ENCODE results near the gene ITGA6.

Gene ITGA6

DNA sequence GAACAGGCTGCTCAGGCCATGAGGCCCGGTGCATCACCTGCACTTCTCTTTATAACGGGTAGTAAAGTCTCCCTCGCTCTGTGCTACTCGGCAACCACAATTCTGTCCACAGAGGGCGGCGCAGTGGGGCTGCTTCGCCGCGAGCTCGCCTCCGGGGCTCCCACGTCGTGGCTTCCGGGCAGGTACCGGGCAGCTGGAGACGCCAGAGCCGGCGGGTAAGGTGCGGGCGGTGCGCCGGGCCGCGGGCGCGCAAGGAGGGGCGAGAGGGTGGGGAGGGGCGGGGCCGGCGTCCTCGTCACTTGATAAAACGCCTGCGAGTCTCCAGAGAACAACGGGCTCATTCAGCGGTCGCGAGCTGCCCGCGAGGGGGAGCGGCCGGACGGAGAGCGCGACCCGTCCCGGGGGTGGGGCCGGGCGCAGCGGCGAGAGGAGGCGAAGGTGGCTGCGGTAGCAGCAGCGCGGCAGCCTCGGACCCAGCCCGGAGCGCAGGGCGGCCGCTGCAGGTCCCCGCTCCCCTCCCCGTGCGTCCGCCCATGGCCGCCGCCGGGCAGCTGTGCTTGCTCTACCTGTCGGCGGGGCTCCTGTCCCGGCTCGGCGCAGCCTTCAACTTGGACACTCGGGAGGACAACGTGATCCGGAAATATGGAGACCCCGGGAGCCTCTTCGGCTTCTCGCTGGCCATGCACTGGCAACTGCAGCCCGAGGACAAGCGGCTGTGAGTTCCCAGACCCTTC lies at the start of gene ITGA6:
ITGA6 (plus strand) TSS at position 331 of the 734 bp plus-strand sequence.
- peak; percentile 53 for DNase-seq (ENCODE audit: low spot score)

DNA sequence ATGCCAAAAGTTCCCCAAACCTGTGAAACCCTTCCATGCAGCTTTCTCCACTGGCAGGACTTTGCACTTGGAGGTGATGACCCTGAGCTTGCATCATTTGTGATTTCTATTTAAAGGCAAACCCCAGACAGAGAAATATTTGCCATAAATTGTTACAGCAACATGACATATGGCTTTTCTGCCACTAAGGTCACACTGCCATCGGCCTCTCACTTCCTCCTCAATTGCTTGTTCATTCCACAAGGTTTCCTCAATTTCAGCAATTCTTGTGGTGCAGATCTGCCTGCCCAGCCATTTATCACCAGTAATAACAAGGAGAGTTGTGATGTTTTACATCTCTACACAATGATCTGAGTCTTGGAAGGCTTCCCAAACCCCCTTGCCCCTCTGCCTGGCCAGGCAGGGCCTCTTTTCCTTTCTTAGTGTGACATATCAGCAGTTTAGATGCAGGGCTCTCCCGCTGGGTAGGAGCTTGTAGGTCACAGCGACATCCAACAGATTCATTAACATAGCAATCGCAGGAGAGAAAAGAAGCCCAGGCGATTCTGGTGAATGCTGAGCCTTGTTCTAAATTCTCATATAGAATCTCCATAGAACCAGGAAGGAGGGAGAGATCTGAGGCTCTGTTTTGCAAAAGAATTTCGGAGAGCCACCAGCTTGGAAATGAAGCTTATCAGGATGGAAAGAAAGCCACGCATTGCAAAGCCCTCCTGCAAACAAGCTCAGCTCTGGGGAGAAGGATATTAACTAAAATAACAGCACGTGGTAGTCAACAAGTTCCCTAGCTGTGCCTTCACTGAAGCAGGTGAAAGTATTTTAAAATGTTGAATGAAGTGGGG lies 46.7 kb upstream of the ITGA6 start:
- no peak for DNase-seq (ENCODE audit: low spot score)

DNA sequence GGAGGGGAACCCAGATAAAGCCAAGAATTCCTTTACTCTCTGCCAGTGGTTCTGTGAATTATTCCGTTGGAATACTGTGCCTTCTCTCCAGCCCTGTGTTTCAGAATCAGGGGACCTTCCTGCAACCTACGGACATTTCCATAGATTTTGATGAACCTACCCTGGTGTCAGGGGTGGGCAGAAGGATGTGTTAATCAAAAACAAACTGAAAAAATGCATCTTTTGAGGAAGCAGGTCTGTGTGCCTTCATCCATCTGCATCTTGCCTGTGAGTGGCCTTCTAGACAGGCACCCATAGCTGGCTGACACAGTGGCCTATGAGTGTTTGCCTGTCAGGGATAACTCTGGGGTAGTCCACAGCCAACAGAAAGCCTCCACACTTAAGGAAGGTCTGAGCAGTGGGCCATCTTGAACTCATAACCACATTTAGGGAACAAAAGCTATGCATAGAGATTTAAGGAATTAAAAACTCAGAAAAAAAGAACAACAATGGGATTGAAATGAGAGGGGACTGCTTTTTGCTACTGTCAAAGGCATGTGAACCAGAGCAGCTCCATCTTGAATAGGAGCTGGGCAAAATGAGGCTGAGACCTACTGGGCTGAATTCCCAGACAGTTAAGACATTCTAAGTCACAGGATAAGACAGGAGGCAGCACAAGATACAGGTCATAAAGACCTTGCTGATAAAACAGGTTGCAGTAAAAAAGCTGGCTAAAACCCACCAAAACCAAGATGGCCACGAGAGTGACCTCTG lies 45.9 kb upstream of the ITGA6 start:
- no peak for DNase-seq (ENCODE audit: low spot score)

- no peak for DNase-seq (ENCODE audit: low spot score)
These were observed 40.0 kb upstream of the ITGA6 start for GRCh38 chr2:172387361-172387760.

DNA sequence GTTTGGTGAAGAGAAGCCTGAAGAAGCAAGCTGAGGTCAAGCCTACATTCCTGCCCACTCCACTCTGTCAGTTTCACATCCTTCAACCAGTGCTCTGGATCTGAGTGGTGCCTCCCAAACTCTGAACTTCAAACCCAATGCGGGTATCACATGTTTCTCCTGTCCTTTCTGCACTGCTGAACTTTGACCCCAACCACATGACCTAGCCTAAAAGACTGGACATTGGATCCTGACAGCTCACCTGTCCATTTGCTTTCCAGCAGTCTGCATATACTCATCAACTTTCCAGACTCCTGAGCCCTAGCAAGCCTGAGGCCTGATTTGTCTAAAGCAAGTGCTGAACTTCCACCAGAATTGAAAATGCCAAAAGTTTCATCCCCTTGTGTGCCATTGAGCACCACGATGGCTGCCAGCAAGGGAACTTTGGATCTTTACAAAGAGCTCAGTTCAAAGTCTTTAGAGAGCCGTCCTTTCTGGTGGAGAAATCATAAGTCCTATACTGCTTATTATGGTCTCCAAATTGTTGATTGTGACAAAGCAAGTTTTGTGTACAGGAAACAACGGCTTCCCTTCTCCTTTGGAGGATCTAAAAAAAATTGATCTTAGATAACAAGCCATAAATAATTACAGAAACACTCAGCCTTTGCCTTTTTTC lies 37.6 kb upstream of the ITGA6 start:
- no peak for DNase-seq (ENCODE audit: low spot score)

DNA sequence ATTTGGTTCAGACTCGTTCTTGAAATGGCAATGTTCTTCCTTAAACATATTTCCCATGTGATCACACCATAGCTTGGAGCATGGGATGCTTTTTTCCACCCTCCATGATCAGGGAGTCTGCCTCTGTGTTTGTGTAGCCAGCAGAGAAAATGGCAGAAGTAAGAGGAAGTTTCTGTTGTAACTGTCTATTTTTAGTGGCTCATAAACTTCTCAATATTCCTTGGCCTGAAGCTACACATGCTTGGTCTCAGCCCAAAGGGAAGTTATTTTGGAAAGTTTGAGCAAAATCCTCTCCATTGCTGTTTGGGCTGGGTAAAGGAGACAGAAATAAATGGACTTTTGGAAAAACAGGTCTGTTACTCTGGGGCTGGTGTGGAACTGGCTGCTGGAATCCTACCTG lies 33.4 kb upstream of the ITGA6 start:
- no peak for DNase-seq (ENCODE audit: low spot score)

- no peak for DNase-seq (ENCODE audit: low spot score)
These were observed 31.9 kb upstream of the ITGA6 start for GRCh38 chr2:172395503-172395902.

DNA sequence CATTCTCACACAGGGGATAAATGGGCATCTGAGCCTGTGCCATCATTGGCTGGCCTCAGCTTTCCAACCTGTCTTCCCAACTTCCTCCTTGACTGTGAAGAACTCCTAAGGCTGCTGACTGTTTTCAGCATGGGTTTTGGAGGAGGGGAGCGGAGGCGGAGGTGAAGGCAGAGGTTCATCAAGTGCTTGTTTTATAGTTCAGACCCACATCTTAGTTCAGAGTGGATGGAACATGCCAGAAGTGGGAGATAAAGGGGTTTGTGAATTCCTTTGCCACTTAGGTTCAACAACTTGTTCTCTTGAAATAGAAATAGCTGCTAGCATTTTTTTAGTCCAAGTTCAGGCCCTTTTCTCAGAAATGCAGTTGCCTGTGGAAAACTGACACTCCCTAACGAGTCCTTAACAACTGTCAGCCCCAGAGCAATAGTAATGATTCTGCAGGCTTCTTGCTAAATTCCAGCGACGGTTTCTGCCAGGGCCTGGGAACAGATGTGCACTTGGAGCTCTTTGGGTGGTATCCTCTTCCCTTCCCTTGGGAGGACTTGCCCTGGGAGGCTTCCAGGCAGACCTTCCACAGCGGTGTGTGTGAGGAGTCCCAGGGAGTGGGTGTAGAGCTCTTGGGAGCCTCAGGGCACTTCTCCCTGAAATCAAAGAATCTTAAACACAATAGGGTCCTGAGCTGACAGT lies 30.1 kb upstream of the ITGA6 start:
- DNase-seq (ENCODE audit: low spot score) = no peak

- no peak for DNase-seq (ENCODE audit: low spot score)
These were observed 28.9 kb upstream of the ITGA6 start for GRCh38 chr2:172398440-172398839.

DNA sequence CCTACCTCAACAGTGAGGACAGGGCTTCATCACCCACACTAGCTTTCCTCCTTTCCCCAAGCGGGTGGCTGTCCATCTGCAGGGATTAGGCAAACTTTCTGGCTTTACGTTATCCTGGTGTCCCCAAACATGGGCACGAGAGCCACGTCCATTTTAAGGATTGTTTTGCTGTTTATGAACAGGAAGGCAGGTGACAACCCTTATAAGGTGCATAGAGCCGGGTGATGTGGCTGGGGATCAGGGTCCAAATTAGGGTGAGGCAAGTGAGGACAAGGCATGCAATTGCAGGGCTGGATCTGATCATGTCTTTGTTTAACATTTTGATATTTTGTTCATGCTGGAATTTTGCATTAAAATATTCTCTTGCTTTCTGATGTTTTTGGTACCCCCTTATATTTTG lies 27.6 kb upstream of the ITGA6 start:
- DNase-seq (ENCODE audit: low spot score) = no peak

- DNase-seq (ENCODE audit: low spot score) = no peak
These were observed 25.2 kb upstream of the ITGA6 start for GRCh38 chr2:172402198-172402597.

DNA sequence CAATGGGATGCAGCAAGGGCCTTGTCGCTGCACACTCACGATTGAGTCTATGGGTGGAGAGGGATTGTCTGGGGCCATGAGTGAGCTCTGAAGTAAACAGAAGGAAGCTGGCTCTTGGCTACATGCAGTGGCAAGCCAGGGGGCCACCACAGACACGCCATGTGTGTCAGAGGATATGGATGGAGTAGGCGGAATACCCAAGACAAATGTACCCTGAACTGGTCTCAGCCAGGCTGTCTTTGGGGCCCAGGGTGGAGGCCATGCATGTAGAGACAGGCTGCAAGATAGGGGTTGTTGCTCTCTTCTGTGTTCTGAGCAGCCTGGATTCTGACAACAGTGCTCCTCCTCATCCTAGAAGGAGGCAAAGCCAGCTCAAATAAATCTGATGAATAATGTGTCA lies 24.0 kb upstream of the ITGA6 start:
- no peak for DNase-seq (ENCODE audit: low spot score)

- no peak for DNase-seq (ENCODE audit: low spot score)
These were observed 23.4 kb upstream of the ITGA6 start for GRCh38 chr2:172403881-172404468.

DNA sequence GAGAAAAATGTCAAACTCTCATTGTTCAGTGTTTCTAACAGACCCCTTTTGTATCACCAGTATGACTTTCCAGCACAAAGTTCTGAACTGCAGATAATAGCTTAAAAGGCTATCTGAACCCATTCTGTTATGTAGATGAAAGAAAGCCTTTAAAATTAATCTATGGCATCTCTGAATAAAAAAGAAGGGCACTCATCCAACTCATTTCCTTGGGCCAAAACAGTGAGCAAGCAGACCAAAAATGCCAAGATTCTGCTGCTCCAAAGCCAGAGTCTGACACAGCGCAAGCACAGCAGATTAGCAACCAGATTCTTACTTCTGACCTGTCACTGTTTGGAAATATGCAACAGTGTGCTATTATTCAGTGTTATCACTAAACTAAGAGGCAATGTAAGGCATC lies 22.6 kb upstream of the ITGA6 start:
- DNase-seq (ENCODE audit: low spot score) = no peak

DNA sequence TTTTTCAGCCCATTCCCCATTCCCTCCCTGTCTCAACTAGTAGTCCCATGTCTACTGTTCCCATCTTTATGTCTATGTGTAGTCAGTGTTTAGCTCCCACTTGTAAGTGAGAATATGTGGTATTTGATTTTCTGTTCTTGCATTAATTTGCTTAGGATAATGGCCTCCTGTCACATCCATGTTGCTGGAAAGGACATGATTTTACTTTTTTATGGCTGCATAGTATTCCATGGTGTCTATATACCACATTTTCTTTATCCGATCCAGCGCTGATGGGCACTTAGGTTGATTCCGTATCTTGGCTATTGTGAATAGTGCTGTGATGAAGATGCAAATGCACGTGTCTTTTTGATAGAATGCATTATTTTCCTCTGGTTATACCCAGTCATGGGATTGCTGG lies 21.7 kb upstream of the ITGA6 start:
- DNase-seq (ENCODE audit: low spot score) = no peak

- DNase-seq (ENCODE audit: low spot score) = no peak
These were observed 19.1 kb upstream of the ITGA6 start for GRCh38 chr2:172408143-172408766.

- no peak for DNase-seq (ENCODE audit: low spot score)
These were observed 18.3 kb upstream of the ITGA6 start for GRCh38 chr2:172409042-172409441.

DNA sequence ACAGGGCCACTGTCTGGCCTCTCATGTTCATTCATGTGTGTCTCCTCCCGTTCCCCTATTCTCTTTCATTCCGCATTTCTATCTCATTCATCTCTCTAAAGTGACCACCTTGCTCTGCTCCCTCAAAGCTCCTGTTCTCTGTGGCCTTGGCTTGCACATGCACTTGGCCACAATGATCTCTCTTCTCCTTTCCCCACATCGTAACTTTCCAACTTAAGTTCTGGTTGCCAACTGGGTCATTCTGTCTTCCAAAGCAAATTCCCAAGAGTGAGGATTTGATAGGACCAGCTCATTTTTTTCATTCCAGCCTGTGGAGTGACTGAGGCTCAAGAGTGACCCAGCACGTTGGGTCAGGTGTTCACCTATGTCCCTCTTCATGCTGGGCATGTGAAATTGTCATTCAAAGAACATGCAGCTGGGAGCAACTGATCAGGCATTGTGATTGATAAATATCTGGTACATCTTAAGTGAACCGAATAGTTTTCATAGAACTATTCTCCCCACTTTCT lies 14.3 kb upstream of the ITGA6 start:
- DNase-seq (ENCODE audit: low spot score) = no peak

- DNase-seq (ENCODE audit: low spot score) = no peak
These were observed 12.1 kb upstream of the ITGA6 start for GRCh38 chr2:172415157-172415864.

GRCh38 chr2:172415865-172416183 lies 11.6 kb upstream of the ITGA6 start:
- DNase-seq (ENCODE audit: low spot score) = no peak
